ENCODE results near the gene BBS1.

The BBS1 gene

DNA sequence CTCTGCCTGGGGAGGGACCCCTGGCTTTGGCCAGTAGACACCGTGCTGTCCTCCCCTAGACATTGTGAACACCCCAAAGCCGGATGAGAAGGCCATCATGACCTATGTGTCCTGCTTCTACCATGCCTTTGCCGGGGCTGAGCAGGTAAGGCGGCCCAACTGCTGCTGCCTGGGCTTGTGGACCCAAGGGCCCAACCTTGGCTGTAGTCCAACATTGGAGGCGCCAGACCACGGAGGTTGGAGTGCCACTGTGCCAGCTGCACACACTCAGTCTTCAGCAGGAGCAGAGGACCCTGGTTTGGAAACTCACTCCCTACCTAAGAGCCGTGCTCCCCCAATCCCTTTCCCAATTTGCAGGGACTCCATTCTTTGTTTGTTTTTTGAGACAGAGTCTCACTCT lies 45.7 kb downstream of the BBS1 start:
- peaks cover 0 to 24% of the 10 kb centered on the region in 2 donors for H3K27me3 ChIP-seq
- no peaks in the 10 kb centered on the region for H3K9me3 ChIP-seq
- no peak overlapping the region for H3K4me3 ChIP-seq
- DNase-seq: no peak
- TF ChIP-seq, protein P1, sequence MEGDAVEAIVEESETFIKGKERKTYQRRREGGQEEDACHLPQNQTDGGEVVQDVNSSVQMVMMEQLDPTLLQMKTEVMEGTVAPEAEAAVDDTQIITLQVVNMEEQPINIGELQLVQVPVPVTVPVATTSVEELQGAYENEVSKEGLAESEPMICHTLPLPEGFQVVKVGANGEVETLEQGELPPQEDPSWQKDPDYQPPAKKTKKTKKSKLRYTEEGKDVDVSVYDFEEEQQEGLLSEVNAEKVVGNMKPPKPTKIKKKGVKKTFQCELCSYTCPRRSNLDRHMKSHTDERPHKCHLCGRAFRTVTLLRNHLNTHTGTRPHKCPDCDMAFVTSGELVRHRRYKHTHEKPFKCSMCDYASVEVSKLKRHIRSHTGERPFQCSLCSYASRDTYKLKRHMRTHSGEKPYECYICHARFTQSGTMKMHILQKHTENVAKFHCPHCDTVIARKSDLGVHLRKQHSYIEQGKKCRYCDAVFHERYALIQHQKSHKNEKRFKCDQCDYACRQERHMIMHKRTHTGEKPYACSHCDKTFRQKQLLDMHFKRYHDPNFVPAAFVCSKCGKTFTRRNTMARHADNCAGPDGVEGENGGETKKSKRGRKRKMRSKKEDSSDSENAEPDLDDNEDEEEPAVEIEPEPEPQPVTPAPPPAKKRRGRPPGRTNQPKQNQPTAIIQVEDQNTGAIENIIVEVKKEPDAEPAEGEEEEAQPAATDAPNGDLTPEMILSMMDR (IDR thresholded peaks at IDR 0.05): no peak
- H3K27ac ChIP-seq: no peak overlapping the region
- no peaks in the 10 kb centered on the region for H3K36me3 ChIP-seq
- peaks cover 0 to 13% (median 11%) of the 10 kb centered on the region in 4 donors for H3K4me1 ChIP-seq
- intact Hi-C loops (cut with DNase I; ENCODE audit: low total_unique reads): no loop called here

DNA sequence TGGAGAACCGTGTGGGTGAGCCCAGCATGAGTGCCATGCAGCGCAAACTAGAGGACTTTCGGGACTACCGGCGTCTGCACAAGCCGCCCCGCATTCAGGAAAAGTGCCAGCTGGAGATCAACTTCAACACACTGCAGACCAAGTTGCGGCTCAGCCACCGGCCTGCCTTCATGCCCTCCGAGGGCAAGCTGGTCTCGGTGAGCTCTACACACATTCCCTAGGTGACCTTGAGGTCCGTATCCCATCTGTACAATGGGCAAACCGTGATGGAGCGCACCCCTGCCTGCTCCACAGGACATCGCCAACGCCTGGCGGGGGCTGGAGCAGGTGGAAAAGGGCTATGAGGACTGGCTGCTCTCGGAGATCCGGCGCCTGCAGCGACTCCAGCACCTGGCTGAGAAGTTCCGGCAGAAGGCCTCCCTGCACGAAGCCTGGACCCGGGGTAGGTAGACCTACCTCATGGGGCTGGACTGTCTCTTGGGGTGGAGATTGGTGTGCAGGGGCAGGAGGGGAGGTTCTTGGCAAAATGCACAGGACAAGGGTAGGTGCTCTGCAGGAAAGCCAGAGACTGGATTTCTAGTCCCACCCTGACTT lies 47.4 kb downstream of the BBS1 start:
- H3K4me1 ChIP-seq: peaks cover 0 to 13% (median 11%) of the 10 kb centered on the region in 4 donors
- H3K9me3 ChIP-seq: no peaks in the 10 kb centered on the region
- H3K4me3 ChIP-seq: no peak overlapping the region
- intact Hi-C loops (cut with DNase I; ENCODE audit: low total_unique reads): no loop called here
- no peak overlapping the region for H3K27ac ChIP-seq
- no peak for DNase-seq
- peaks cover 0 to 24% of the 10 kb centered on the region in 2 donors for H3K27me3 ChIP-seq
- TF ChIP-seq, protein P1 (IDR thresholded peaks at IDR 0.05): no peak
- peaks cover 0 to 6% (median 0%) of the 10 kb centered on the region in 3 donors for H3K36me3 ChIP-seq

DNA sequence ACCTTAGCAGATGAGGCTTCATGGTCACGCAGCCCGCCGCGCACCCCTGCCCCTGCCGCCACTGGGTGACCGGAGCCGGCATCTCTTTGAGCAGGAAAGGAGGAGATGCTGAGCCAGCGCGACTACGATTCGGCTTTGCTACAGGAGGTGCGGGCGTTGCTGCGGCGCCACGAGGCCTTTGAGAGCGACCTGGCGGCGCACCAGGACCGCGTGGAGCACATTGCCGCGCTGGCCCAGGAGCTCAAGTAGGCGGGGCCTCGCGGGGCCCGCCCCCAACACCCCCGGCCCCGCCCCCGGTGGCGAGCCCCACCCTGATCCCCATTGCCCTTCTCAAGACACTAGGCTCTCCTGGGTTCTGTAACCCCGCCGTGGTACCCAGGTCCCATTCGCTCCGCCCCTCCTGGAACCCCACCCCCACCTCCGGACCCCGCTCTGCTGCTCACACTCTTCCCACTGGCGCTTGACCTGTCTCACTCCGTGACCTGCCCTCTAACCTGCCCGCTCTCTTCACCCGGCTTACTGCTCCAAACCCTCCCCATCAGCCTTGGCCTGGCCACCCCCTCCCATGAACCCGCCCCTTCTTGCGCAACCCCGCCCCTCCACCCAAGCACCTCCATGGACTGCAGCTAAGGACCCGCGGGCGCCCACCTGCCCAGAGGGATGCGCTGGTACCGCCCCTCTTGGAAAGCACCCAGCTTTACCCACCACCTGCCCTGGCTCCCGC lies 48.9 kb downstream of the BBS1 start:
- Histone ChIP-seq H3K9me3 (no peaks in the 10 kb centered on the region), H3K27ac (no peak overlapping the region), H3K27me3 (peaks cover 0 to 24% of the 10 kb centered on the region in 2 donors), H3K36me3 (peaks cover 0 to 20% (median 0%) of the 10 kb centered on the region in 3 donors), H3K4me1 (peaks cover 0 to 13% (median 11%) of the 10 kb centered on the region in 4 donors), H3K4me3 (peak overlapping the region in 1 of 2 donors; percentile 12)
- TF ChIP-seq, protein P1 (IDR thresholded peaks at IDR 0.05): no peak
- DNase-seq: no peak
- intact Hi-C loops (cut with DNase I; ENCODE audit: low total_unique reads): no loop called here

DNA sequence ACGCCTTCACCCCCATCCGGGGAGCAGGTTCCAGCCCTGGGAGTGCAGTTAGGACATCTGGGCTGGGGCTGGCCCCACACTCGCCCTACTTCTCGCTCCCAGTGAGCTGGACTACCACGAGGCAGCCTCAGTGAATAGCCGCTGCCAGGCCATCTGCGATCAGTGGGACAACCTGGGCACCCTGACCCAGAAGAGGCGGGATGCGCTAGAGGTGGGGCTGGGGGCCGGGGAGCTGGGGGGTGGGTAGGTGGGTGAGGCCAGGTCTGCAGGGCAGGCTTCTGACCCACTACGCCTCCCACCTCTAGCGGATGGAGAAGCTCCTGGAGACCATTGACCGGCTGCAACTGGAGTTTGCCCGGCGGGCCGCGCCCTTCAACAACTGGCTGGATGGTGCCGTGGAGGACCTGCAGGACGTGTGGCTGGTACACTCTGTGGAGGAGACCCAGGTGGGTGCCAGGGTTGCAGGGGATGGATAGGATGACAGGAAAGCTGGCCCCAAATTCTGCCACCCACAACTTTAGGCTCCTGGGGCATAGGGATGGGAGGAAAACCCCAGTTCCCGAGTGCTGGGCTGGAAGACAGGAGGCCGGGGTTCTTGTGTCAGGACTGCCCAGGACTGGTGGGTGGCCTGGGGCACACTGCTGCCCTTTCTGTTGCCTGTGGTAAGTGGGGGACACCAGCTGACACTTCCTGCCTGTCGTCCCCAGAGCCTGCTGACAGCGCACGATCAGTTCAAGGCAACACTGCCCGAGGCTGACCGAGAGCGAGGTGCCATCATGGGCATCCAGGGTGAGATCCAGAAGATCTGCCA lies 49.6 kb downstream of the BBS1 start:
- Histone ChIP-seq H3K27ac (no peak overlapping the region), H3K4me3 (no peak overlapping the region), H3K4me1 (peaks cover 0 to 13% (median 11%) of the 10 kb centered on the region in 4 donors), H3K36me3 (peaks cover 0 to 28% (median 3%) of the 10 kb centered on the region in 3 donors), H3K9me3 (no peaks in the 10 kb centered on the region), H3K27me3 (peaks cover 0 to 24% of the 10 kb centered on the region in 2 donors)
- TF ChIP-seq, protein P1 (IDR thresholded peaks at IDR 0.05): no peak
- intact Hi-C loops (cut with DNase I; ENCODE audit: low total_unique reads): no loop called here
- DNase-seq: no peak

DNA sequence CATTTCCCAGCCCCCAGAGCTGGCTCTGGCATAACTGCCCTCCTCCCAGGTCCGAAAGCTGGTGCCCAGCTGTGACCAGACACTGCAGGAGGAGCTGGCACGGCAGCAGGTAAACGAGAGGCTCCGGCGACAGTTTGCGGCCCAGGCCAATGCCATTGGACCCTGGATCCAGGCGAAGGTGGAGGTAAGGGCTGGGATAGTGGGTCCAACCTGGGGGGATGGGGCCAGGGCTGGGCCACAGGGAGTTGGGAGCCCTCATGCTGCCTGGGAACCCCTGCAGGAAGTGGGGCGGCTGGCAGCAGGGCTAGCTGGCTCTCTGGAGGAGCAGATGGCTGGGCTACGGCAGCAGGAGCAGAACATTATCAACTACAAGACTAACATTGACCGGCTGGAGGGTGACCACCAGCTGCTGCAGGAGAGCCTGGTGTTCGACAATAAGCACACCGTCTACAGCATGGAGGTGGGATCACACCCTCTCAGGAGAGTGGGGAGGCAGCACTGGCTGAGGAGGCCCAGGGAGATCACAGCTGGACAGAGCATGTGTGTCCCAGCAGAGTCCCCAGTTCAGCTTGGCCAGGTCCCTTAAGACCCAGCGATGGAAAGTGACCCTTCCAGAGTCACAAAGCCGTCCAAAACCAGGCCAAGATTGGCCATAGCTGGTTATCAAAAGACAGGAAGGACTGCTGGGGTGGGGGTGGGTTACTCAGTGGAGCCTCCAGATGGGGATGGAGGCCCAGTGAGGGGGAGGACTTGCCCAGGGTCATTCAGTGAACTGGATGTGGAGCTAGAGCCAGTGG lies 50.9 kb downstream of the BBS1 start:
- H3K4me3 ChIP-seq: no peak overlapping the region
- no peak overlapping the region for H3K27ac ChIP-seq
- H3K9me3 ChIP-seq: no peaks in the 10 kb centered on the region
- peaks cover 0 to 41% (median 3%) of the 10 kb centered on the region in 3 donors for H3K36me3 ChIP-seq
- H3K27me3 ChIP-seq: peaks cover 0 to 15% of the 10 kb centered on the region in 2 donors
- TF ChIP-seq, protein P1 (IDR thresholded peaks at IDR 0.05): no peak
- H3K4me1 ChIP-seq: peaks cover 0 to 13% (median 11%) of the 10 kb centered on the region in 4 donors
- no peak for DNase-seq
- intact Hi-C loops (cut with DNase I; ENCODE audit: low total_unique reads): no loop called here
